Neural cell (in vitro differentiated cells): Measurements from ENCODE around the gene GABRB1. TPM values are rescaled to one million over a fixed set of nuclear protein-coding genes. Genes with fewer than 3 reads are reported as not detected.

Experiments used
- H2AFZ ChIP-seq: fragments of 200-600, 300-800 bp; sonication (generic), shearing (Covaris generic); 2 replicates; pipeline ENCODE4 v1.6.0; 2014; ENCODE audit warnings: low read depth, mild to moderate bottlenecking, antibody characterized with exemption, low read length, moderate library complexity
- H3F3A ChIP-seq: fragments of 200-600 bp; shearing (Covaris generic); 2 replicates; pipeline ENCODE4 v1.6.1; 2016; ENCODE audit warnings: mild to moderate bottlenecking, moderate library complexity, mixed read lengths, antibody characterized with exemption, low read length; ENCODE audit not compliant: insufficient read depth, poor library complexity, severe bottlenecking
- H3K27ac ChIP-seq: fragments of 200-600, 300-800 bp; sonication (generic), shearing (Covaris generic); 2 replicates; pipeline ENCODE4 v1.5.1; 2014; ENCODE audit warnings: mild to moderate bottlenecking, low read length, moderate library complexity
- H3K27me3 ChIP-seq: fragments of 300-800, 200-600 bp; sonication (generic), shearing (Covaris generic); 2 replicates; pipeline ENCODE4 v1.6.0; 2014; ENCODE audit warnings: mild to moderate bottlenecking, low read depth, low read length, moderate library complexity; ENCODE audit not compliant: insufficient read depth
- H3K36me3 ChIP-seq: fragments of 300-800, 200-600 bp; sonication (generic), shearing (Covaris generic); 2 replicates; pipeline ENCODE4 v1.5.1; 2014; ENCODE audit warnings: mild to moderate bottlenecking, antibody characterized with exemption, low read length, moderate library complexity; ENCODE audit not compliant: insufficient read depth
- H3K4me2 ChIP-seq: fragments of 300-800, 200-600 bp; sonication (generic), shearing (Covaris generic); 2 replicates; pipeline ENCODE4 v1.6.0; 2014; ENCODE audit warnings: mild to moderate bottlenecking, low read length
- H3K4me3 ChIP-seq: fragments of 300-800, 200-600 bp; sonication (generic), shearing (Covaris generic); 2 replicates; pipeline ENCODE4 v1.5.1; 2014; ENCODE audit warnings: mild to moderate bottlenecking, low read length, moderate library complexity
- H3K79me2 ChIP-seq: fragments of 200-600 bp; shearing (Covaris generic); replicated peaks from 2 replicates; pipeline ENCODE4 v1.6.0; 2014; ENCODE audit warnings: mild to moderate bottlenecking, low read length, moderate library complexity; ENCODE audit not compliant: insufficient read depth
- H3K9ac ChIP-seq: fragments of 300-800, 200-600 bp; sonication (generic), shearing (Covaris generic); 2 replicates; pipeline ENCODE4 v1.6.1; 2016; ENCODE audit warnings: mild to moderate bottlenecking, low read length, mixed read lengths
- H3K9me2 ChIP-seq: fragments of 200-600 bp; shearing (Covaris generic); 2 replicates; pipeline ENCODE4 v1.6.1; 2016; ENCODE audit warnings: mild to moderate bottlenecking, low read length, mixed read lengths; ENCODE audit not compliant: insufficient read depth
- H3K9me3 ChIP-seq: fragments of 200-600, 300-800 bp; sonication (generic), shearing (Covaris generic); 2 replicates; pipeline ENCODE4 v1.6.1; 2016; ENCODE audit warnings: mild to moderate bottlenecking, mixed run types, low read length, moderate library complexity, mixed read lengths
- H4K20me1 ChIP-seq: fragments of 200-600 bp; shearing (Covaris generic); 2 replicates; pipeline ENCODE4 v1.6.1; 2016; ENCODE audit warnings: mild to moderate bottlenecking, mixed run types; ENCODE audit not compliant: insufficient read depth
- CTCF ChIP-seq: fragments of 450-650 bp; IDR thresholded peaks from 2 replicates; pipeline ENCODE4 v1.5.1; 2014; ENCODE audit warnings: antibody characterized with exemption, mild to moderate bottlenecking, moderate library complexity; ENCODE audit not compliant: poor library complexity, severe bottlenecking
- EP300 ChIP-seq: fragments of 450-650 bp; conservative IDR thresholded peaks from 2 replicates; pipeline ENCODE4 v1.6.1; 2014; ENCODE audit warnings: antibody characterized with exemption, mild to moderate bottlenecking, moderate library complexity; ENCODE audit not compliant: poor library complexity, severe bottlenecking
- EZH2 ChIP-seq: fragments of 200-600, 300-800 bp; shearing (Covaris generic), sonication (generic); IDR thresholded peaks from 2 replicates; pipeline ENCODE4 v1.6.1; 2014; ENCODE audit warnings: antibody characterized with exemption, low read length, borderline replicate concordance, mild to moderate bottlenecking; ENCODE audit not compliant: insufficient read depth, poor library complexity, severe bottlenecking
- MXI1 ChIP-seq: fragments of 450-650 bp; conservative IDR thresholded peaks from 2 replicates; pipeline ENCODE4 v1.6.1; 2014; ENCODE audit warnings: antibody characterized with exemption, mild to moderate bottlenecking; ENCODE audit not compliant: poor library complexity, severe bottlenecking
- POLR2AphosphoS5 ChIP-seq: IDR thresholded peaks from 2 replicates; pipeline ENCODE4 v1.6.1; 2012
- RAD21 ChIP-seq: fragments of 450-650 bp; conservative IDR thresholded peaks from 2 replicates; pipeline ENCODE4 v1.6.1; 2014; ENCODE audit warnings: antibody characterized with exemption, mild to moderate bottlenecking, moderate library complexity
- REST ChIP-seq: IDR thresholded peaks from 2 replicates; pipeline ENCODE4 v1.6.1; 2012; ENCODE audit warnings: borderline replicate concordance
- SMC3 ChIP-seq: fragments of 450-650 bp; conservative IDR thresholded peaks from 2 replicates; pipeline ENCODE4 v1.6.1; 2014; ENCODE audit warnings: antibody characterized with exemption, mild to moderate bottlenecking, moderate library complexity; ENCODE audit not compliant: poor library complexity
- TAF1 ChIP-seq: IDR thresholded peaks from 2 replicates; pipeline ENCODE4 v1.6.1; 2012; ENCODE audit warnings: low read depth
- polyA plus RNA-seq: library from polyadenylated mRNA; depleted of rRNA; stranded (reverse); fragments of >200 nt; gene quantifications from 2 replicates; pipeline ENCODE4 v1.2.3, GENCODE V29; 2014

The GABRB1 gene
- polyA plus RNA-seq, 1 donor from 2014 or later: 1.0 TPM

- Histone ChIP-seq H3K9me2 (no peaks in the 10 kb centered on the region), H3K9ac (no peak overlapping the region), H4K20me1 (no peaks in the 10 kb centered on the region), H3K27ac (no peak overlapping the region), H3K9me3 (no peaks in the 10 kb centered on the region), H3K4me3 (no peak overlapping the region), H3K79me2 (no peaks in the 10 kb centered on the region), H3F3A (no peaks in the 10 kb centered on the region), H3K4me2 (no peak overlapping the region), H3K36me3 (no peaks in the 10 kb centered on the region), H3K27me3 (no peaks in the 10 kb centered on the region), H2AFZ (no peak overlapping the region)
- no peak for TF ChIP-seq SMC3
- no peak for TF ChIP-seq CTCF
- TF ChIP-seq POLR2AphosphoS5: no peak
- TF ChIP-seq REST: no peak
- TF ChIP-seq RAD21: no peak
- TF ChIP-seq EP300: no peak
- TF ChIP-seq EZH2: no peak
- TF ChIP-seq TAF1: no peak
- TF ChIP-seq MXI1: no peak
Observed at GRCh38 chr4:47271291-47271690, 239.9 kb downstream of the GABRB1 start.

- H3K9me3 ChIP-seq: no peaks in the 10 kb centered on the region
- H3F3A ChIP-seq: no peaks in the 10 kb centered on the region
- no peaks in the 10 kb centered on the region for H4K20me1 ChIP-seq
- H2AFZ ChIP-seq: no peak overlapping the region
- H3K9ac ChIP-seq: no peak overlapping the region
- no peaks in the 10 kb centered on the region for H3K27me3 ChIP-seq
- H3K36me3 ChIP-seq: no peaks in the 10 kb centered on the region
- H3K27ac ChIP-seq: no peak overlapping the region
- no peak overlapping the region for H3K4me2 ChIP-seq
- H3K79me2 ChIP-seq: no peaks in the 10 kb centered on the region
- no peaks in the 10 kb centered on the region for H3K9me2 ChIP-seq
- TF ChIP-seq POLR2AphosphoS5 (no peak), MXI1 (no peak), TAF1 (no peak), EP300 (no peak), REST (no peak), CTCF (no peak), RAD21 (no peak), SMC3 (no peak), EZH2 (no peak)
- no peak overlapping the region for H3K4me3 ChIP-seq
Observed at GRCh38 chr4:47274901-47275300, 243.5 kb downstream of the GABRB1 start.
